ENCODE results near the gene KRT75.

The KRT75 gene

GRCh38 chr12:52389313-52390207 lies 44.6 kb downstream of the KRT75 start:
- no peak overlapping the region for H3K4me3 ChIP-seq (replicated peaks; ENCODE audit: low read depth, low read length)
- no peak for TF ChIP-seq CTCF (IDR thresholded peaks at IDR 0.05; ENCODE audit: low read depth, low read length, missing control alignments)
- no peak for DNase-seq (ENCODE audit: extremely low read depth, low read depth)

- no peak for TF ChIP-seq CTCF (IDR thresholded peaks at IDR 0.05; ENCODE audit: low read depth, low read length, missing control alignments)
- no peak for DNase-seq (ENCODE audit: extremely low read depth, low read depth)
- no peak overlapping the region for H3K4me3 ChIP-seq (replicated peaks; ENCODE audit: low read depth, low read length)
These were observed 46.3 kb downstream of the KRT75 start for GRCh38 chr12:52387859-52388258.

GRCh38 chr12:52385226-52385702 lies 48.9 kb downstream of the KRT75 start, which contains the start of gene KRT84:
KRT84 (minus strand) TSS chr12:52385652; CDS start chr12:52385585, 67 bp downstream.
- no peak for DNase-seq (ENCODE audit: extremely low read depth, low read depth)
- TF ChIP-seq CTCF (IDR thresholded peaks at IDR 0.05; ENCODE audit: low read depth, low read length, missing control alignments): no peak
- no peak within 1 kb of the TSS for H3K4me3 ChIP-seq (replicated peaks; ENCODE audit: low read depth, low read length)

- H3K4me3 ChIP-seq (replicated peaks; ENCODE audit: low read depth, low read length): no peak overlapping the region
- no peak for TF ChIP-seq CTCF (IDR thresholded peaks at IDR 0.05; ENCODE audit: low read depth, low read length, missing control alignments)
- no peak for DNase-seq (ENCODE audit: extremely low read depth, low read depth)
These were observed 50.8 kb downstream of the KRT75 start for GRCh38 chr12:52383331-52383730.

GRCh38 chr12:52382854-52383253 lies 51.3 kb downstream of the KRT75 start:
- no peak overlapping the region for H3K4me3 ChIP-seq (replicated peaks; ENCODE audit: low read depth, low read length)
- no peak for DNase-seq (ENCODE audit: extremely low read depth, low read depth)
- TF ChIP-seq CTCF (IDR thresholded peaks at IDR 0.05; ENCODE audit: low read depth, low read length, missing control alignments): no peak

GRCh38 chr12:52381206-52381605 lies 53.0 kb downstream of the KRT75 start:
- TF ChIP-seq CTCF (IDR thresholded peaks at IDR 0.05; ENCODE audit: low read depth, low read length, missing control alignments): no peak
- no peak for DNase-seq (ENCODE audit: extremely low read depth, low read depth)
- H3K4me3 ChIP-seq (replicated peaks; ENCODE audit: low read depth, low read length): no peak overlapping the region

All from HFF-Myc (cell line).